GM06990 (cell line): ENCODE measurements around the gene IRGC.

Source experiments
- DNase-seq: peaks from one replicate; pipeline ENCODE4 v3.0.0-alpha.2; 2011; ENCODE audit not compliant: insufficient read length; ENCODE audit errors: extremely low read depth
- H3K27me3 ChIP-seq: replicated peaks from 2 replicates; pipeline ENCODE4 v1.6.0; 2011; ENCODE audit warnings: low read length; ENCODE audit not compliant: control insufficient read depth, insufficient read depth
- H3K36me3 ChIP-seq: 2 replicates; pipeline ENCODE4 v1.5.1; 2011; ENCODE audit warnings: low read length; ENCODE audit not compliant: control insufficient read depth, insufficient read depth
- H3K4me3 ChIP-seq: replicated peaks from 2 replicates; pipeline ENCODE4 v1.5.1; 2011; ENCODE audit warnings: low read depth, mild to moderate bottlenecking, control low read depth, low read length
- TF ChIP-seq, protein P1 (sequence below): IDR thresholded peaks from 2 replicates; pipeline ENCODE4 v1.5.1; 2011; ENCODE audit warnings: low read length, control low read depth, mild to moderate bottlenecking, inconsistent platforms; ENCODE audit not compliant: insufficient read depth, poor library complexity, severe bottlenecking

The IRGC gene

DNA sequence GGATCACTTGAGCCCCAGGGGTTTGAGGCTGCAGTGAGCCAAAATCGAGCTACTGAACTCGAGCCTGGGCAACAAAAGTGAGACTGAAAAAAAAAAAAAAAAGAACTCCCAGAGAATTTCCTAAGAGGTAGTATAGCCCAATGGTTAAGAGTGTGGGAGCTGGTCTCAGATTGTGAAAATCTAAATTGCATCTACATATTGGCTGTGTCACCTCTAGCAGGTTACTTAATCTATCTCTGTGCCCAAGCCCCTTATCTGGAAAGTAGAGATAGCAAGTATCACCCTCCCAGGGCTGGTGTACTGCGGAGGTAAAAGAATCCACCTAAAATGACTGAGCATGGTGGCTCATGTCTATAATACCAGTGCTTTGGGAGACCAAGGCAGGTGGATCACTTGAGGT lies 42.2 kb upstream of the IRGC start:
- no peaks in the 10 kb centered on the region; the same call in none of the 2 replicates for H3K27me3 ChIP-seq
- no peak overlapping the region for H3K4me3 ChIP-seq
- no peak for DNase-seq
- TF ChIP-seq, protein P1, sequence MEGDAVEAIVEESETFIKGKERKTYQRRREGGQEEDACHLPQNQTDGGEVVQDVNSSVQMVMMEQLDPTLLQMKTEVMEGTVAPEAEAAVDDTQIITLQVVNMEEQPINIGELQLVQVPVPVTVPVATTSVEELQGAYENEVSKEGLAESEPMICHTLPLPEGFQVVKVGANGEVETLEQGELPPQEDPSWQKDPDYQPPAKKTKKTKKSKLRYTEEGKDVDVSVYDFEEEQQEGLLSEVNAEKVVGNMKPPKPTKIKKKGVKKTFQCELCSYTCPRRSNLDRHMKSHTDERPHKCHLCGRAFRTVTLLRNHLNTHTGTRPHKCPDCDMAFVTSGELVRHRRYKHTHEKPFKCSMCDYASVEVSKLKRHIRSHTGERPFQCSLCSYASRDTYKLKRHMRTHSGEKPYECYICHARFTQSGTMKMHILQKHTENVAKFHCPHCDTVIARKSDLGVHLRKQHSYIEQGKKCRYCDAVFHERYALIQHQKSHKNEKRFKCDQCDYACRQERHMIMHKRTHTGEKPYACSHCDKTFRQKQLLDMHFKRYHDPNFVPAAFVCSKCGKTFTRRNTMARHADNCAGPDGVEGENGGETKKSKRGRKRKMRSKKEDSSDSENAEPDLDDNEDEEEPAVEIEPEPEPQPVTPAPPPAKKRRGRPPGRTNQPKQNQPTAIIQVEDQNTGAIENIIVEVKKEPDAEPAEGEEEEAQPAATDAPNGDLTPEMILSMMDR = no peak
- no peaks in the 10 kb centered on the region for H3K36me3 ChIP-seq

DNA sequence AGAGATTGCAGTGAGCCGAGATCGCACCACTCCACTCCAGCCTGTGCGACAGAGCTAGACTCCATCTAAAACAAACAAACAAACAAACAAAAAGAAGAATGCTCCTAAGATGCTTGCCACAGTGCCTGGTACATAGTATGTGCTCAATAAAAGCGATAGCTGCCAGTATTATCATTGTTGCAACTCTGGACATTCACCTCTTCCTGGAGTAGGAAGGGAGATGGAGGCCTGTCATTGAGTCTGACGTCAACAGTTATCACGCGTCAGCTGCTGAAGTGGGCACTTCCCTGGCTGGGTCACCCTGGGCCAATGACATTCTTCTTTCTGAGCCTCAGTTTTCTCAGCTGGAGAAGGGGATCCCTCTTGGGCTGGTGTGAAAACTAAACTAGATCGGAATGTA lies 41.7 kb upstream of the IRGC start:
- DNase-seq = no peak
- TF ChIP-seq, protein P1 = no peak
- Histone ChIP-seq H3K27me3 (no peaks in the 10 kb centered on the region; the same call in 1 of the 2 replicates), H3K4me3 (no peak overlapping the region), H3K36me3 (no peaks in the 10 kb centered on the region)

DNA sequence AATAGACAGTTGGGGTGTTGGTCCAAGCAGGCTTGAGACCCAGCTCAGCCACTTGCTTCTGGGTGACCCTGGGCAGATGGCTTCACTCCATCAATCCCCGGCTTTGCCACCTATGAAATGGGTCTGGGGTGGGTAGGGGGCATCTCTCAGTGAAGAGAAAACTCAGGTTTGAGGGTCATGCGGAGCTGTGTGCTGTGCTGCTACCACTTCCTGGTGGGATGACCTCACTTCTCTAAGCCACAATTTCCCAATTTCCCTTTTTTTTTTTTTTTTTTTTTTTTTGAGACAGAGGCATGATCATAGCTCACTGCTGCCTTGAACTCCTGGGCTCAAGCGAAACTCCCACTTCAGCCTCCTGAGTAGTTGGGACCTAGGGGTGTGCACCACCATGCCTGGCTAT lies 41.3 kb upstream of the IRGC start:
- TF ChIP-seq, protein P1 = no peak
- H3K36me3 ChIP-seq = no peaks in the 10 kb centered on the region
- H3K27me3 ChIP-seq = no peaks in the 10 kb centered on the region
- DNase-seq = no peak
- no peak overlapping the region for H3K4me3 ChIP-seq

DNA sequence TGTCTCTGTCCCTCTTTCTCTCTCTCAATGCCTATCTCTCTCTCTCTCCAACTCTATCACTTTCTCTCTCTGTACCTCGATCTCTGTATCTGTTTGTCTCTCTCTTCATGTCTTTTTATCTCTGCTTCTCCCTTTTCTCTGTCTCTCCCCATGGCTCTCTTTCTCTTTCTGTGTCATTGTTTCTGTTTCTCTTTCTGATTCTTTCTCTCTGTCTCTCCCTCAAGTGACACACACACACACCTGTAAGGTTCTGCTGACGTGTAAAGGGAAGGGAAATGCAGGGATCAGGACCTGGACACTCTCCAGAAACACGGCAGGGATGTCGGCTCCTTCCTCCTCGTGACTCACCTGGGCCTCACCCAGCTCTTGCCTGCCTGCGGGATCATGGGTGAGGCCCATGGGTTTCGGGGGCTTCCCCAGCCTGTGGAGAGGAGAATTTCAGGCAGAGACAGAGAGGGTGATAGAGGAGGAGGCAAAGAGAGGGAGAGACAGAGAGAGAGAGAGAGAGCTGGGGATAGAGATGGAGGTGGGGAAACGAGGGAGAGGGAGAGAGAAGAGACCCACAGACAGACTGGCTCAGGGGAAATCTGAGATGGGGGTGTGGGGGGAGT lies 40.5 kb upstream of the IRGC start:
- no peak for DNase-seq
- no peaks in the 10 kb centered on the region for H3K36me3 ChIP-seq
- no peaks in the 10 kb centered on the region for H3K27me3 ChIP-seq
- TF ChIP-seq, protein P1 = no peak
- peak overlapping the region; percentile 6; the same call in 1 of the 2 replicates for H3K4me3 ChIP-seq

DNA sequence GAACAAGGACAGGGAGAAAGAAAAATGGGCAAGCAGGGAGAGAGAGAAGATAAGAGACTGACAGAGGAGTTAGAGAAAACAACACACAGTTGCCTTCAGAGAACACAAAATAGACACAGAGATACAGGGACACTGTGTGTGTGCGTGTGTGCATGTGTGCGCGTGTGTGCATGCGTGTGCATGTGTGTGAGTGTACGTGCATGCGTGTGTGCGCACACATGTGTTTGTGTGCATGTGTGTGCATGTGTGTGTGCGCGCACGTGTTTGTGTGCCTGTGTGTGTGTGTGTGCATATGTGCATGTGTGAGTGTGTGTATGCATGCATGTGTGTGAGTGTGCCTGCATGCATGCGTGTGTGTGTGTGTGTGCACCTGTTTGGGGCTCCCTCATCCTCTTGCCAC lies 40.0 kb upstream of the IRGC start:
- DNase-seq = no peak
- Histone ChIP-seq H3K36me3 (no peaks in the 10 kb centered on the region), H3K4me3 (no peak overlapping the region), H3K27me3 (no peaks in the 10 kb centered on the region)
- TF ChIP-seq, protein P1 = no peak

DNA sequence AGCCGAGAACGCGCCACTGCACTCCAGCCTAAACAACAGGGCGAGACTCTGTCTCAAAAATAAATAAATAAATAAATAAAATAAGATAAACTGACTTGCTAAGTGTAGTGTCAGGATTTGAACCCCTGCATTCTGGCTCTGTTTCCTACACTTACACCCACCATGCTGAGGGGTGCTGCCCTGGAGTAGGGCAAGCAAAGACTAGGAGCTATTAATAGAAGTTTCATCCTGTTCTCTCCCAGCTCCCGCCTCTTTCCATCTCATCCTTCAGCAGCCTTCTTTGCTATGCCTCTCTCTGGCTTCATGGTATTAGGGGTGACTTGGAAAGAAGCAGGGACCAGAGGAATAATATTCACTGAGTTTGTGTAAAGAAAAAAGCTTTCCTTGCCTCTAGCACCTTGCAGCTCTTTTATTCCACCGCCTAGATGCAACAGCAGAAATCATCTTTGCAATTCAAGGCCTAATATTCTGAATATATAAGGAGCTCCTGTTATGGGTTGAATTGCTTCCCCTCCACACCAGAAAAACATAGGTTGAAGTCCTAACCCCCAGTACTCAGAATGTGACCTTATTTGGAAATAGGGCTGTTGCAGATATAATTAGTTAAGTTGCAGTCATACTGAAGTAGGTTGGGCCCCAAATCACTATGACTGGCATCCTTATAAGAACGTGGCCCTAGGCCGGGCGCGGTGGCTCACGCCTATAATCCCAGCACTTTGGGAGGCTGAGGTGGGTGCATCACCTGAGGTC lies 37.2 kb upstream of the IRGC start:
- H3K4me3 ChIP-seq = no peak overlapping the region
- no peak for DNase-seq

More for the DNA sequence above, 37.2 kb upstream of the IRGC start:
- Histone ChIP-seq H3K27me3 (no peaks in the 10 kb centered on the region; the same call in none of the 2 replicates), H3K36me3 (no peaks in the 10 kb centered on the region)
- TF ChIP-seq, protein P1 = no peak
